22Rv1 (cell line): ENCODE measurements around the gene HMGCR.

Source experiments
- H3K27ac ChIP-seq: fragments of 450-650 bp; 2 replicates; pipeline ENCODE4 v1.5.1; 2017
- CTCF ChIP-seq: fragments of 450-650 bp; IDR thresholded peaks from 2 replicates; pipeline ENCODE4 v1.5.1; 2017; ENCODE audit warnings: mild to moderate bottlenecking
- ZFX ChIP-seq: fragments of 450-650 bp; IDR thresholded peaks from 2 replicates; pipeline ENCODE4 v1.6.1; 2017; ENCODE audit warnings: antibody characterized with exemption, borderline replicate concordance

Gene HMGCR

GRCh38 chr5:75362474-75362975 lies 25.5 kb downstream of the HMGCR start:
- H3K27ac ChIP-seq = peak overlapping the region; percentile 51
- TF ChIP-seq CTCF = no peak
- no peak for TF ChIP-seq ZFX

GRCh38 chr5:75363111-75363510 lies 26.1 kb downstream of the HMGCR start:
- TF ChIP-seq CTCF (no peak), ZFX (no peak)
- peak overlapping the region; percentile 51 for H3K27ac ChIP-seq

GRCh38 chr5:75363726-75364495 lies 26.9 kb downstream of the HMGCR start:
- TF ChIP-seq ZFX (no peak), CTCF (no peak)

GRCh38 chr5:75364571-75365280 lies 27.7 kb downstream of the HMGCR start:
- H3K27ac ChIP-seq = peak overlapping the region; percentile 51
- TF ChIP-seq ZFX (no peak), CTCF (no peak)

More at GRCh38 chr5:75363726-75364495, 26.9 kb downstream of the HMGCR start:
- H3K27ac ChIP-seq = peak overlapping the region; percentile 51

- H3K27ac ChIP-seq = no peak overlapping the region
- TF ChIP-seq CTCF (no peak), ZFX (no peak)
These were observed 28.7 kb downstream of the HMGCR start for GRCh38 chr5:75365740-75366139.

- H3K27ac ChIP-seq = no peak overlapping the region
- TF ChIP-seq ZFX (no peak), CTCF (no peak)
These were observed 29.8 kb downstream of the HMGCR start for GRCh38 chr5:75366787-75367186.

GRCh38 chr5:75367401-75367800 lies 30.4 kb downstream of the HMGCR start:
- H3K27ac ChIP-seq = no peak overlapping the region
- TF ChIP-seq CTCF (no peak), ZFX (no peak)
